HG02885 (cell line): Measurements from ENCODE around the gene TMEM204.
"Not testable (repeated sequence)": the region's sequence is repeated elsewhere in the genome, so short reads cannot be mapped to it uniquely, and the experiment has no call there.

Experiments used
- ATAC-seq: cut with Tn5 transposase; IDR thresholded peaks from one replicate; pipeline ENCODE4 v1.9.1; 2021; ENCODE audit warnings: mild to moderate bottlenecking; ENCODE audit not compliant: unreplicated experiment, poor library complexity

TMEM204 gene

GRCh38 chr16:1580956-1581355 is 47.5 kb downstream of the TMEM204 start:
- no peak for ATAC-seq

DNA sequence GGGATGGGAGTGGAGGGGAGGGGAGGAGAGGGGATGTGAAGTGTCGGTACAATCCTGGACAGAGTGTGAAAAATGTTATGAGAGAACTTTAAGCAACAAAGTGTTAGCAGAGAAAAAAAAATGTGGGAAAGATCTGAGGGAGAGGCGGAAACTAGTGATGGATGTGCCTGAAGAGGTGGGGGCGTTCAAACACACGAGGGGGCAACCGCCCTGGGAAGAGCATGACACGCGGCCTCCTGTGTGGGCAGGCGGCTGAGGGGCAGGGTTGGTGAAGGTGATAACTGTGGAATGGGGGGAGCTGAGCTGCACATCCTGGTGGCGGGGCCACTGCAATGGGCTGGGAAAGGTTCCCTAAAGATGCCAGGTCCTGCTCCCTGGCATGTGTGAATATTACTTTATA is 48.3 kb downstream of the TMEM204 start:
- no peak for ATAC-seq

DNA sequence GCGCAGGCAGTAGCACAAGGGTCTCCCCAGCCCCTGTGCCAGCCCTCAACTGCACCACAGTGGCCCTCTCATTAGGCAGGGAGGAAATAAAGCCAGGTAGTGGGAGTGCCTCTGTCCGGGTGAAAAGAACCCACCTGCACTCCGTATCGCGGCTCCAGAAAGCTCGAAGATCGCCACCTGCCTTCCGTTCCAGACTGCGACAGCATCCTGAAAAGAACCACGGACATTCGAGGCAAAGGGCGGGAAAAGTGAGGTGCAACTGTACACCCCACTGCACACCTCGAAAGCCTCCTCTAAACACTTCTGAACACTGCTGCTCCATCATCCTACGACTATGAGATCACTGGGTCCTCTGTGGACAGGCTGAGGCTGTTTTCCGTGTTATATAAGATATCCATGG is 49.7 kb downstream of the TMEM204 start:
- ATAC-seq, result no peak

GRCh38 chr16:1584926-1585484 is 51.5 kb downstream of the TMEM204 start:
- ATAC-seq, result no peak

DNA sequence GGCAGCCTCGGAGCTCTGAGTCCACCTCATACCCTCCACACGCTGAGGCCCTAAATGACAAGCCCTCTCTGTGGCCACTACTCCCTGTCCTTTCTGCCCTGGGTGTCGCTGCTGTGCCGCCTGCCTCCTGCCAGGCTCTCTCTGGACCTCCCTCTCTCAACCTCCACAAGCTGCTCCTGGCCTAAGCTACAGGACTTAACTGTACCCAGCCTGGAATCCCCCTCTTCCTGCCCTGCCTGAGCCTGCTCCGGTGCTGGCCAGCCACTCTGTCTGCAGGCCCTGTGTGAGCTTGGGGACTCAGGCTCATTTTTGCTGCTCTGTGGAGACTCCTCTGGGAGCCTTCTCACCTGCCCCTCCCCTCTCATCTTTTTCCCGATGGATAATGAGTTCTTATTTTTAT is 56.9 kb downstream of the TMEM204 start:
- ATAC-seq, result no peak

DNA sequence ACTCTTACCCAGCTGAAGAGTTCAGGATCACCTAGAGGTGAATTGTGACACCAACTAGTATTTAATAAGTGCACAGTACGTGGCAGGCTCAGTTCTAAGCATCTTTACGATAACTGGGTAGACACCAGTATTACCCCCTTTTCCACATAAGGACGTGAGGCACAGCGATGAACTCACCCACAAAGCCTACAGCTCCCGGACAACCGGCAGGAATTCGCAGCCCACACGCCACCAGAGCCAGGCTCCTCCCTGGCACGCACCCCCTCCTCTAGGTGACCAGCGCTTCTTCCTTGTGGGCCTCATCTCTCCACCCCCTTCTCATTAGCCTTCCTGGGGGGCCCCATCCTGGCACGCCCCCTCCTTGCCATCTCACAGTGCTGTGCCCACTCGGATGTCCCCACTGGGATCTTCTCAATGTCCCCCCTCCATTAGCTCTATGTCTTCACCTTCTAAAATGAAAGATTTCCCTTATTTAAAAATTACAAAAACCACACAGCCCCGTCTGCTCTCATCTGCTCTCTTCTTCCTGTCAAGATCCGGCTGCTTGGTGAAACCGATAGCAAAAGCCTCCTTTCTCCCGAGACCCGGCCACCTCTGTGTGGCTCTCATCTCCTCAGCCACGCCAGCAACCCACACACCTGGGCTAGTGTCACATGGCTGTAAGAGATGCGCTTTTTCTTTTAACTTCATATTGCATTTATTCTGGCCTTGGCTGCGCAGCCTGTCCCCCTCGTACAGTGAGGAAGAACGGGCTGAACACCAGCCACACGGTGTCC is 57.7 kb downstream of the TMEM204 start:
- no peak for ATAC-seq

DNA sequence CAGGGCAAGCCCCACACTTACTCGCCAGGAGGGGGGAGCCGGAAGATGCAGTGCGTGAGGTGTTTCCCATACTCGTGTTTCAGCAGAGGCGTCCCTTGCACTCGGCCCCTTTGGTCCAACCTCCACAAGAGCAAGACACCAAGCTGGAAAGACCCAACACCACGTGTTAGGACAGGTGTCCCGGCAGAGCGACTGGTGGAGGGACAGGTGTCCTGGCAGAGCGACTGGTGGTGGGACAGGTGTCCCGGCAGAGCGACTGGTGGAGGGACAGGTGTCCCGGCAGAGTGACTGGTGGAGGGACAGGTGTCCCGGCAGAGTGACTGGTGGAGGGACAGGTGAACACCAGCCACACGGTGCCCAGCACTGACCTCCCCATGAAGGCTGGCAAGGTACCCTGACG is 59.0 kb downstream of the TMEM204 start:
- no peak for ATAC-seq

GRCh38 chr16:1595511-1595910 is 62.0 kb downstream of the TMEM204 start:
- not testable (repeated sequence) for ATAC-seq

DNA sequence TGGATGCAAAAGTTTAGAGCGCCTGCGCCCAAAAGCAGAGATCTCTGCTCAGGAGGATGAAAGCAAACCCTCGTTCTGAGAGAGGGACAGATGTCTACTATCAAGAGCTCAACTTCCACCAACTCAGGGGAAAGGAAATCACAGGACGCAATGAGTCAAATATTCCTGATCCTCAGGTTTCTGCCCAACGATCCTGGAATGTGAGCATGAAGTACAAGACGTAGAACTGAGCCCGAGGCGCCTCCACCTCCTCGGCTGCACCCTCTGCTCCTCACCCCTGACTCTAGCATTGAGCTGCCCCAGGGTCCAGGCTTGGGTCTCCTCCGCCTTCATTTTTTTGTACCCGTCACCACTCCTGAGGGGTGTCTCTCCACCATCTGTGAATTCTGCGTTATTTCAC is 63.0 kb downstream of the TMEM204 start:
- ATAC-seq, result no peak

GRCh38 chr16:1597154-1597553 is 63.7 kb downstream of the TMEM204 start:
- ATAC-seq, result no peak

DNA sequence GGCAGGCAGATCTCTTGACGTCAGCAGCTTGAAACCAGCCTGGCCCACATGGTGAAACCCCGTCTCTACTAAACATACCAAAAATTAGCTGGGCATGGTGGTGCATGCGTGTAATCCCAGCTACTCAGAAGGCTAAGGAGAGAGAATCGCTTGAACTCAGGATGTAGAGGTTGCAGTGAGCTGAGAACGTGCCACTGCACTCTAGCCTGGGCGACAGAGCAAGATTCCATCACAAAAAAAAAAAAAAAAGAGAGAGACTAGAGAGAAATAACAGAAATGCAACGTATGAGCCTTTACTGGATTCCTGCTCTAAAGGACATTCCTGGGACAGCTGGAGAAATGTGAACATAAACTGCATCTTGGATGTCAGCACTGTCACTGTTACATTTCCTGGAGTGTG is 67.6 kb downstream of the TMEM204 start:
- ATAC-seq, result no peak

DNA sequence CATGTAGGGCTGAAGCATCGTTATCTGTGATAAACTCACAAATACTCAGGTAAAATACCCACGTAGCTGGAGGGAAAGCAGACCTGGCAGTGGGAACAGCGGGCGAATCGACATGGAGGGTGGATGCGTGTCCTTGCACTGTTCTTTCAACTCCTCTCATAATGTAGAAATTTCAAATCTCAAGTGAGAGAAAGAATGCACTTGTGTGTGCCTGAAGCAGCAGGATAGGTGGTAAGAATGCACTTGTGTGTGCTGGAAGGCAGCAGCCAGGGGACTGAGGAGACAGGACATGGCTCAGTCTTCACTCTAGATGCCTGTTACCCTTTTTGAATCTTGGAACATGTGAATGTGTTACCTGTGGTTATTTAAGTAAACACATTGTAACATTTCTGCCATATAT is 68.0 kb downstream of the TMEM204 start:
- ATAC-seq, result no peak

- no peak for ATAC-seq
Measured at GRCh38 chr16:1602285-1602684, 68.8 kb downstream of the TMEM204 start.
